ENCODE results near the gene EXOSC10.
A peak's percentile ranks its signal among the peaks of the same experiment; 100 is the strongest.

EXOSC10 gene

GRCh38 chr1:11059968-11060830, 39.5 kb downstream of the EXOSC10 start, which contains the start of gene SRM:
Gene SRM (minus strand): TSS chr1:11060018. CDS start chr1:11059943, 75 bp downstream.
- peak; percentile 85 for DNase-seq

- peak; percentile 52 for DNase-seq
Measured at GRCh38 chr1:11059155-11059967, 40.3 kb downstream of the EXOSC10 start.

DNA sequence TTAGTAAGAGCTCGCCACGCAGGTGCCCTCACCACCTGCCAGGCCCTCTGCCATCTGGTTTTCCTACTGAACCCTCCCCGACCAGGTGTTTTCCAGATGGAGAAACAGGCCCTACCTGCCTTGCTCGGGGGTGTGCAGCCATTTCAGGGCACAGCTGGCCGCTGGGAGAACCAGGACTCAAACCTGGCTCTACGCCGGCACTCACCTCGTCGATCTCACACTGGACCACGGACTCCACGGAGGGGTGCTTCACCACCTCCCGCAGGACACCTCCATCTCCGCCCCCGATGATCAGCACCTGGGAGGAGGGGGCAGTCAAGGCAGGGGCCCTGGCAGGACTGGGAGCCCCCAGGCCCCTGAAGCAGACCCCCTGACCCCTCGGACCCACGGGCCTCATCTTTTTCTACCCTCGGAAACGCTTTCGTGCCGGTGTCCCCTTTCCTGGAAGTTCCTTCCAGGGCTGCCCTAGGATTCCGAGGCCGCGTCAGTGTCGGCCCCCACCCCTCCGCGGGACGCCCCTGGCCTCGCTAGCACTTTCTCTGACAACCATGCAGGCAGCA, 41.0 kb downstream of the EXOSC10 start:
- DNase-seq, result peak; percentile 95

DNA sequence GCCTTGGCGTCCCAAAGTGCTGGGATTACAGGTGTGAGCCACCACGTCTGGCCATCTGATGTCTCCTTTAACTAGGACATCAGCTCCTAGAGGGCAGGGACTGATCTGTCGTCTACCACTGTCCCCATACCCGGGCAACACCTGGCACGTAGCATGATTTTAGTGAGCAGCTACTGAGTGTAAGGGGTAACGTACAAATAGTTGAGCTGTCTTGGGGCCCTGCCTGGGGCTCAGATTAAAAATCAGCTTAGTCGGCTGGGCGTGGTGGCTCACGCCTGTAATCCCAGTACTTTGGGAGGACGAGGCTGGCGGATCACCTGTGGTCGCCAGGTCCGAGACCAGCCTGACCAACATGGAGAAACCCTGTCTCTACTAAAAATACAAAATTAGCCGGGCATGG, 41.6 kb downstream of the EXOSC10 start:
- DNase-seq, result no peak

- DNase-seq, result no peak
Measured at GRCh38 chr1:11057477-11057876, 42.2 kb downstream of the EXOSC10 start.

GRCh38 chr1:11056504-11056903, 43.2 kb downstream of the EXOSC10 start:
- no peak for DNase-seq

GRCh38 chr1:11055676-11056075, 44.0 kb downstream of the EXOSC10 start:
- DNase-seq, result no peak

- DNase-seq, result no peak
Measured at GRCh38 chr1:11054666-11055065, 45.0 kb downstream of the EXOSC10 start.

- DNase-seq, result no peak
Measured at GRCh38 chr1:11054181-11054580, 45.5 kb downstream of the EXOSC10 start.

- DNase-seq, result no peak
Measured at GRCh38 chr1:11053758-11054137, 45.9 kb downstream of the EXOSC10 start.

- DNase-seq, result peak; percentile 74
Measured at GRCh38 chr1:11052839-11053757, 46.6 kb downstream of the EXOSC10 start.

DNA sequence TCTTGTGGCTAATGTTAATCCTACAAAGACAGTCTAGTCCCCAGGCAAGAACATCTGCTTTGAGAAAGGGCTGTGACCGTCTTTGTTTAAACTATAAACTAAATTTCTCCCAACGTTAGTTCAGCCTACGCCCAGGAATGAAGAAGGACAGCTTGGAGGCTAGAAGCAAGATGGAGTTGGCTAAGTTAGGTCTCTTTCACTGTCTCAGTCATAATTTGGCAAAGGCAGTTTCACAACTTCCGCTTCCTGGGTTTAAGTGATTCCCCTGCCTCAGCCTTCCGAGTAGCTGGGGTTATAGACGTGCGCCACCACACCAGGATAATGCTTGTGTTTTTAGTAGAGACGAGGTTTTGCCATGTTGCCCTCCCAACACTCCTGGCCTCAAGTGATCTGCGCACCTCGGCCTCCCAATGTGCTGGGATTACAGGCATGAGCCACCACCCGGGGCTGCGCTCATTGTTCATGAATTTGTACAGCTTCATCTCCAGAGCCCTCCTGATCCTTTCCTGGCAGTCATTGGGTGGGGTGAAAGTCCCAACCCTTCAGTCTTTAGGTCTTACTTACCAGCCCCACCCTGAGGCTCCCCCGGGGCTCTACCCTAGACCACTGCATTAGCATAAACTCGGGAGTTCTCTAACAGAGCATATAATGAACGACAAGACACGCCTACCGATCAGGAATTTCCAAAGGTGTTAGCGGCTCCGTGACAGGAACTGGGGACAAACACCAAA, 47.7 kb downstream of the EXOSC10 start:
- DNase-seq, result no peak

- peak; percentile 5 for DNase-seq
Measured at GRCh38 chr1:11051121-11051520, 48.5 kb downstream of the EXOSC10 start.

DNA sequence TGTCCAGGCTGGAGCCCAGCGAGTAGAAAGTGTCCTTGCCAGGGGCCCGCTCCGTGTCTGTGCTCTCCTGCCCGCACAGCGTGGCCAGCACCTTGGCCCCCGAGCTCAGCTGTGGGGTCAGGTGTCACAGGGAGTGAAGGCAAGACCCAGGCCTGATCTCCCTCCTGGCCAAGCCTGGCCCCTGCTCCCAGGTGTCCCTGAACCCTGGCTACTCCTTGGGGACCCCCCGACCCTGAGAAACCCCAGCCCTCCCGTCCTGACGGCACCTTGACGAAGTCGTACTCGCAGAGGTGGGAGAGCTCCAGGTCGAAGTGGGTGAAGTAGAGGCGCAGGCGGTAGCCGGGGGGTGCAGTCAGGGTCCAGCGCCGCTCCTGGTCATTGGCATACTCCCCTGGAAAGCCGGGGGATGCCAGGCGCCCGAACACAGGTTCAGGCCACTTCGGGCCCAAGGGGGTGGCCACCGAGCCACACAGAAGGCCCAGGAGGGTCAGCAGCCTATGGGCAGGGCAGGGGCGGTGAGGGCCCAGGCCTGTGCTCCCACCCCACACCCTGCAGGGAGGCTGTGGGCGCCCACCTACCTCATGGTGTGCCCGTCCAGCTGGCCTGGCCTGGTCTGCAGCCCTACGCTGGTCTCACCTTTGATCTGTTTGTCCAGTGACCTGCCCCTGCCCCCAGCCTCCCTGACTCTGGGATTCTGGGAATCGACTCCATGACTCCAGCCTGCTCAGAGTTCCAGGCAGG, 52.9 kb downstream of the EXOSC10 start, which contains the start of gene MASP2:
Gene MASP2, minus strand, starts transcription at position 615 of the 741 bp plus-strand sequence. Its CDS starts 32 bp downstream, at position 583.
- no peak for DNase-seq

DNA sequence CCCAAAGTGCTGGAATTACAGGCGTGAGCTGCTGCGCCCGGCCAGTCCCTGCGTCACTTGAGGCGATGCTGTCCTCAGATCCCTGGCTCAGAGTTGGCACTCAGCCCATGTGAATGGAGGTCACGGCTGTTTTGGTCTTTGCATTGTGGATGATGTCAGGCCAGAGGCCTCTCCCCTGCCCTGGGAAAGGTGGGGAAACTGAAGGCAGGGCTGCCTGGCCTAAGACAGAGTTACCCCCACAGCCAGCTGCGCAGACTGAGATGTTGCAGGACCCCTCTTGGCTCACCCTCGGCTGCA, 53.5 kb downstream of the EXOSC10 start:
- DNase-seq, result no peak

GRCh38 chr1:11045428-11046269, 54.0 kb downstream of the EXOSC10 start:
- DNase-seq, result no peak

- no peak for DNase-seq
Measured at GRCh38 chr1:11044849-11045427, 54.7 kb downstream of the EXOSC10 start.

DNA sequence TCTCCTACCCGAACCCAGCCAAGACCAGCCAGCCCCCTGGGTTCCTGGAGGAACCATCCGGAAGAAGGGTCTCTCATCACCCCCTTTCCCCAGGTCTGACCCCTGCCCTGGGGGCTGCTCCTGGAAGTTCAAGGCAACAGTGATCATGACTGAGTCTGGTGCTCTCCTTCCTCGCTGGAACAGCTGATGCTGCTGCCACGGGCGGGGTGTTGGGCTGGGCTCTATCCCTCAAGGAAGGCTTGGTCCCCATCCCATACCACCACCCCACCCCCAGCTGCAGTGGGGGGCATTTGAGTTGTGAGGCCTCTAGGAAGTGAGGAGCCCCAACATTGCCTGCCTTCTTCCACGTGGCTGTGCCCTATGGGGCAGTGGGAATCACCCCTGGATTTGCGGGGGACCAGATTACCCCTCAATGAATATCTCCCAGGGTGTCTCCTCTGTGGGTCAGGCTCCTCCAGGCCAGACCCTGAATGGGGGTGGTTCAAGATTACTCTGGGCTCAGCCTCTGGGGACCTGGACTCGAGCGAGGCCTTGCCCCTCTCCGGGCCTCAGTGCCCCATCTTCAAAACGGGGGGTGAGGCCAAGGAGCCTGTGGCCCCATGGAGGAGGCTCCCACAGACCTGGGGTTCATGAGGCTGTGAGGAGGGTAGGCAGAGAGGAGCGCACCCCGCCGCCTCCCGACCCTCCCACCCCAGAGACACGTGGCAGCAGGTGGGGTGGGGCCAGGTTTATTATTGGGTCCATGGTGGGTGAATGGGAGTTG, 55.4 kb downstream of the EXOSC10 start:
- DNase-seq, result no peak
